Testis (tissue), 2 donors: ENCODE results near the gene LRRC4C.

Source experiments
- POLR2A ChIP-seq: fragments of 450-650 bp; IDR thresholded peaks from one replicate; pipeline ENCODE4 v1.6.1; 2017; ENCODE audit warnings: antibody characterized with exemption, mild to moderate bottlenecking, moderate library complexity
- TF ChIP-seq, protein P1 (sequence below), 3 experiments: fragments of 450-650 bp in 2 of 3; fragments of 200-600 bp in 1 of 3; sonication (generic) in 1 of 3; IDR thresholded peaks; one replicate each; pipeline ENCODE4 v1.5.1; 2016 to 2019; ENCODE audit warnings: antibody characterized with exemption in 3 of 3, mild to moderate bottlenecking in 2 of 3, moderate library complexity in 1 of 3

DNA sequence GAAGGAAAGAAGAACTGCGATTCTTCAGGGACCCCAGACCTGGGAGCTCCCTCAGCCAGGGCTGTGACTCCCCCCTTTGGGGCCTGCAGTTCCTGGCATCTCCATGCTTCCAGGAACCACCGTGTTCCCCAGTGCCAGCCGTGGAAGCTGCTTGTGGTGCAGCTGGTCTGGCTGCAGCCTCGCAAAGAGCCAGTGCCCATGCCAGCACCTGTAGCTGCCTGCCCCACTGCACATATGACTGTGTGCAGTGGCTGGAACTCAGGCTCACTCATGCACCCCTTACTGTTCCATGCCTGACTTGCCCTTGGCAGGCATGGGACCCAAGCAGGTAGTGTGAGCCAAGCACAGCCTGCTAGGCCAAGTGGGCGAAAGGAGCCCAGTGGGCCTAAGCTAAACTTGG, 401.3 kb downstream of the LRRC4C start:
- TF ChIP-seq, protein P1, sequence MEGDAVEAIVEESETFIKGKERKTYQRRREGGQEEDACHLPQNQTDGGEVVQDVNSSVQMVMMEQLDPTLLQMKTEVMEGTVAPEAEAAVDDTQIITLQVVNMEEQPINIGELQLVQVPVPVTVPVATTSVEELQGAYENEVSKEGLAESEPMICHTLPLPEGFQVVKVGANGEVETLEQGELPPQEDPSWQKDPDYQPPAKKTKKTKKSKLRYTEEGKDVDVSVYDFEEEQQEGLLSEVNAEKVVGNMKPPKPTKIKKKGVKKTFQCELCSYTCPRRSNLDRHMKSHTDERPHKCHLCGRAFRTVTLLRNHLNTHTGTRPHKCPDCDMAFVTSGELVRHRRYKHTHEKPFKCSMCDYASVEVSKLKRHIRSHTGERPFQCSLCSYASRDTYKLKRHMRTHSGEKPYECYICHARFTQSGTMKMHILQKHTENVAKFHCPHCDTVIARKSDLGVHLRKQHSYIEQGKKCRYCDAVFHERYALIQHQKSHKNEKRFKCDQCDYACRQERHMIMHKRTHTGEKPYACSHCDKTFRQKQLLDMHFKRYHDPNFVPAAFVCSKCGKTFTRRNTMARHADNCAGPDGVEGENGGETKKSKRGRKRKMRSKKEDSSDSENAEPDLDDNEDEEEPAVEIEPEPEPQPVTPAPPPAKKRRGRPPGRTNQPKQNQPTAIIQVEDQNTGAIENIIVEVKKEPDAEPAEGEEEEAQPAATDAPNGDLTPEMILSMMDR (IDR thresholded peaks at IDR 0.05): no peak
- TF ChIP-seq POLR2A: no peak
